Osteocyte (in vitro differentiated cells): Measurements from ENCODE around the gene HACD4. TPM values are rescaled to one million over a fixed set of nuclear protein-coding genes. Genes with fewer than 3 reads are reported as not detected.

Experiments
- DNase-seq: peaks from one replicate; pipeline ENCODE4 v3.0.0; 2021; ENCODE audit warnings: mixed read lengths; ENCODE audit not compliant: unreplicated experiment; ENCODE audit errors: extremely low spot score
- H3K27ac Mint-ChIP-seq: one replicate; pipeline ENCODE4 v1.8.0; 2021; ENCODE audit warnings: mild to moderate bottlenecking, mixed read lengths; ENCODE audit not compliant: unreplicated experiment
- H3K27me3 Mint-ChIP-seq: one replicate; pipeline ENCODE4 v1.8.0; 2021; ENCODE audit warnings: mixed read lengths; ENCODE audit not compliant: unreplicated experiment
- H3K36me3 Mint-ChIP-seq: one replicate; pipeline ENCODE4 v1.8.0; 2021; ENCODE audit warnings: mixed read lengths; ENCODE audit not compliant: unreplicated experiment
- H3K4me1 Mint-ChIP-seq: one replicate; pipeline ENCODE4 v1.8.0; 2021; ENCODE audit warnings: mixed read lengths; ENCODE audit not compliant: unreplicated experiment
- H3K4me3 Mint-ChIP-seq: one replicate; pipeline ENCODE4 v1.8.0; 2021; ENCODE audit warnings: mild to moderate bottlenecking, moderate library complexity, mixed read lengths; ENCODE audit not compliant: unreplicated experiment
- H3K9me3 Mint-ChIP-seq: one replicate; pipeline ENCODE4 v1.8.0; 2021; ENCODE audit warnings: mixed read lengths; ENCODE audit not compliant: unreplicated experiment
- CTCF ChIP-seq: fragments of 200-600 bp; sonication (generic); IDR thresholded peaks from 2 replicates; pipeline ENCODE4 v1.5.0; 2021; ENCODE audit warnings: antibody characterized with exemption, mild to moderate bottlenecking, moderate library complexity
- total RNA-seq: library from RNA; stranded (reverse); gene quantifications from 2 replicates; pipeline ENCODE4 v1.2.1, GENCODE V29; 2021

The HACD4 gene
- total RNA-seq, 1 donor from 2014 or later, result 2.4 TPM

GRCh38 chr9:21070906-21071305, 39.5 kb upstream of the HACD4 start:
- Mint-ChIP-seq H3K4me3 (no peak overlapping the region), H3K27ac (peak overlapping the region; percentile 83), H3K4me1 (peaks cover 25% of the 10 kb centered on the region), H3K27me3 (no peaks in the 10 kb centered on the region), H3K36me3 (peaks cover 1% of the 10 kb centered on the region), H3K9me3 (no peaks in the 10 kb centered on the region)
- TF ChIP-seq CTCF, result no peak
- no peak for DNase-seq

DNA sequence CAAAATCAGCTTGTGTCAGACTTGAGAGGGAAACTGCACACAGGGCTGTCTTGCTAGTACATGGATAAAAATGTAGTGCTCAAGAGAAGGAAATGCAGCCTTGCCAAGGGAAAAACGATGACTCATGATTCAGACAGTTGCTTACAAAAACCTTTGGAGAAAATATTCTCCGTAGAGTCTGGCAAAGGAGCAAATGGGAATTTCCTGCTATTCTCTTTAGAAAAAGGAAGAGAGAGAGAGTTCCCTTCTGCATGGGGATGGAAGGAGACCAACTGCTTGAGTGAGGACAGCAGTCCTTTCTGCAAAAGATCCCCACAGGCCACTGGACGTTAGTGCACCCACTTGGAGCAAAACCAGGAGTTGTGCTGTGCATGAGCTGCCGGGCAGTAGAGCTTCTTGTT, 38.7 kb upstream of the HACD4 start:
- Mint-ChIP-seq H3K27me3 (no peaks in the 10 kb centered on the region), H3K27ac (peak overlapping the region; percentile 83), H3K4me3 (peak overlapping the region; percentile 34), H3K36me3 (peaks cover 1% of the 10 kb centered on the region), H3K4me1 (peaks cover 25% of the 10 kb centered on the region), H3K9me3 (no peaks in the 10 kb centered on the region)
- no peak for DNase-seq
- peak; percentile 44 for TF ChIP-seq CTCF

DNA sequence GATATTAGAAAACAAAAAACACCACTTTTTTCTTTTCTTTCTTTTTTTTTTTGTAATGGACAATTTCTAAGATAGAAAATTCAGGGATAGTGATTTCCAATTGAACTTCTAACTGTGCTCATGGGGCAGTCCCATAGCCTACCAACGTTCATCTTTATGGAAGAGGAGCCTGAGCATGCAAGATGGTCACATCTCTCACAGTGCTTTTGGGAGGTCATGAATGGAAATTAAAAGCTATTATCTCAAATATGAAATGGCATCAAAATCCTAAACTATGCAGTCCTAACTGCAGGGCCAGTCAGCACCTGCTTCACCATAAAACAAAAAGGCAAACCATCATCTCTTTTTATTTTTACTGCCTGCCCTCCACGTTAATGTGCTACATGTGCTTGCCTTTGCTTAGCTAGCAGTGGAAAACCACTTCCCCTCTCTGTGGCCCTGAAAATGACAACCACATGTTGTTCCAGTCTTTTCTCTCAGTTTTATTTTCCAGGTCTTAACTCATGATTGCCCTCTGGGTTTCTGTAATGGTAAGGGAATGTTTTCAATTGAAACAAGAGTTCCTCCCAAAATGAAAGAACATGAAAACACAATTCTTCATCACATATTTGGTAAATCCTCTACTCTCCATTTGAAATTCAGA, 29.6 kb upstream of the HACD4 start:
- Mint-ChIP-seq H3K9me3 (no peaks in the 10 kb centered on the region), H3K27ac (peak overlapping the region; percentile 58), H3K4me1 (peaks cover 19% of the 10 kb centered on the region), H3K4me3 (no peak overlapping the region), H3K27me3 (no peaks in the 10 kb centered on the region), H3K36me3 (peaks cover 1% of the 10 kb centered on the region)
- peak; percentile 41 for TF ChIP-seq CTCF
- DNase-seq, result no peak

DNA sequence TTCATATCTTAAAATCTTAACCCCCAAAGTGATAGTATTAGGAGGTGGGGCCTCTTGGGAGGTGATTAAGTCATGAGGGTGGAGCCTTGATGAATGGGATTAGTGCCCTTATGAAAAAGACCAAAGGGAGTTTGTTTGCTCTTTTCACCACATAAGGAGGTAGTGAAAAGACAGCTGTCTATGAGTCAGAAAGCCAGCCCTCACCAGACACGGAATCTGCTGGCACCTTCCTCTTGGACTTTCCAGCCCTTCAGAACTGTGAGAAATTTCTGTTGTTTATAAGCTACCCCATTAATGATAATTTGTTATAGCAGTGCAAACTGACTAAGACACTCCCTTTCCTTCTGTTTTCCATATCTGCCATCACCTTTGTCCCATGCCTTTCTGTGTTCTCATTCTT, 25.5 kb upstream of the HACD4 start:
- H3K4me1 Mint-ChIP-seq, result peaks cover 16% of the 10 kb centered on the region
- no peak for DNase-seq
- no peaks in the 10 kb centered on the region for H3K9me3 Mint-ChIP-seq
- no peak overlapping the region for H3K27ac Mint-ChIP-seq
- TF ChIP-seq CTCF, result no peak
- H3K27me3 Mint-ChIP-seq, result no peaks in the 10 kb centered on the region
- no peak overlapping the region for H3K4me3 Mint-ChIP-seq
- no peaks in the 10 kb centered on the region for H3K36me3 Mint-ChIP-seq

- no peak for DNase-seq
- H3K9me3 Mint-ChIP-seq, result no peaks in the 10 kb centered on the region
- no peaks in the 10 kb centered on the region for H3K27me3 Mint-ChIP-seq
- no peak overlapping the region for H3K27ac Mint-ChIP-seq
- peaks cover 2% of the 10 kb centered on the region for H3K4me1 Mint-ChIP-seq
- H3K4me3 Mint-ChIP-seq, result no peak overlapping the region
- TF ChIP-seq CTCF, result no peak
- no peaks in the 10 kb centered on the region for H3K36me3 Mint-ChIP-seq
Observed at GRCh38 chr9:21053851-21054250, 22.4 kb upstream of the HACD4 start.
